Effector CD4-positive, alpha-beta T cell (primary cell): ENCODE results near the gene RIT2.

Experiments used
- DNase-seq: peaks from one replicate; pipeline ENCODE4 v3.0.0-alpha.2; 2020

RIT2 gene

DNA sequence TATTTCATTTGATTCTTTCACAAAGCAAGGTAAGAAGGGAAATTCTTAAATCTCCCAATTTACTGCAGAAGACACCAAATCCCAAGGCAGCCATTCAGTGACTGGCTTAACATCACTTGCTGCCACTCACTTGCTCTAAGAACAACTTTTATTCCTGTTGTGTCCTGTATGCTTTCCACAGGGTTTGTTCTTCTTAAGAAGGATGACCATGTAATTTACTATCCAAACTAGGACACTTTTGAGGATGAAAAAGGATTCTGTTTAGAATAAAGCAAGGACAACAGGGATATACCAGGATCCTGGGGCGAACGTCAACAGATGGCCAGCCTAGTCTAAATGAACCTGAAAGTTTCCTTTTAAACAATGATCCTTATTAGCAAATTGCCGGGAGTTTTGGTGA is 34.8 kb downstream of the RIT2 start:
- DNase-seq: no peak

GRCh38 chr18:43079422-43079821 is 36.1 kb downstream of the RIT2 start:
- no peak for DNase-seq

- DNase-seq: no peak
Observed at GRCh38 chr18:43078478-43079092, 36.9 kb downstream of the RIT2 start.

DNA sequence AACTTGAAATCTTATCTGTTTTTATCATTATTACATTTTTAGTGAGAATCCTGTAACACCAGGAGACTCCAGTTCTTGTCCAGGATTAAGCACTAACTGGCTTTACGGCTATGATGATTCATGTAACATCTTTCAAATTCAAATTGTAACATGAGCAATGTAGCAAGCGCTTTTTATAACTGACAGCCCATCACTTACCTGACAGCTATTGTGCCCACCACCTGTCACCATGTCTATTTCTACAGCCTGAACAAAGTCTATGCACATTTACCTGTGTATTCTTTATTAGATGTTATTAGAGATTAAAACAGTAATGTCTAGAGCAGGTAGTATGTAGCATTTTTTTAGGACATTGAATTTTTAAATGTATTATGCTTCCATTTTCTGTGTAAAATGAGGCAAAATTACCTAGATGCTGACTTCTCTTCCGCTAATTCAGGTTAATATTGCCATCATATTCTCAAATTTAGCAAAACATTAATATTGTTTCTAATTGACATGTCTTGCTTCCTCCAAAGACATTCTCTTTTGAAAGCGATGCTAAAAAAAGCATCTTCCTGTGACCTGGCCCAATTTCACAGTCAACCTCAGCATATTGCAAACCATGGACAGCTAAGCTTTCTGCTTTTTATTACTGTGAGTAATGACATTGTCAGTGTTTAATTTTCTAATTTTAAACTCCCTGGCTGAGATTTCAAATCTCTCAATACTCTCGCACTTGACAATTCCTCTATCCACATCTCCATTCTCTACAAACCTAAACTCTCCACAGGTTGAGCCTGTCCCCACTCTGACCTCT is 37.8 kb downstream of the RIT2 start:
- DNase-seq: no peak

- no peak for DNase-seq
Observed at GRCh38 chr18:43073771-43074170, 41.7 kb downstream of the RIT2 start.

GRCh38 chr18:43068781-43069180 is 46.7 kb downstream of the RIT2 start:
- no peak for DNase-seq

- DNase-seq: no peak
Observed at GRCh38 chr18:43067570-43067969, 47.9 kb downstream of the RIT2 start.

- no peak for DNase-seq
Observed at GRCh38 chr18:43061816-43062215, 53.7 kb downstream of the RIT2 start.

GRCh38 chr18:43061318-43061717 is 54.2 kb downstream of the RIT2 start:
- DNase-seq: no peak

DNA sequence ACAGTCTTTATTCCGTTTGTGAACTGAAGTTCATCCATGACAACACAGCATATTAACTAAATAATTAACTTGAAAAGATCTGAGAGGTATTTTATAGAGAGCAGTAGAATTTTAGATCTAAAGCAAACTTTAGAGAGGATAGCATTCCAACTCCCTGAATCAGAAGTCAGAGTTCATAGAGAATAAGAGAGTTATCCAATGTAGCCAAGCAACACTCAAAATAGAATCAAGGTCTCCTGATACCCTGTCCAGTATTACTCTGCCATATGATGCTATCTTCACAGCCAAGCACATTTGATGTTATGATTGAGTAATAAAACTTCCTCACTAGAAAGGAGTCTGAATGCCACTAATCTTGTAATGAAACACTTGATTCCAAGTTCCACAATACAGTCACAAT is 55.5 kb downstream of the RIT2 start:
- DNase-seq: no peak

GRCh38 chr18:43054815-43055519 is 60.5 kb downstream of the RIT2 start:
- no peak for DNase-seq

GRCh38 chr18:43049021-43049420 is 66.5 kb downstream of the RIT2 start:
- no peak for DNase-seq

GRCh38 chr18:43046322-43046721 is 69.2 kb downstream of the RIT2 start:
- DNase-seq: no peak

DNA sequence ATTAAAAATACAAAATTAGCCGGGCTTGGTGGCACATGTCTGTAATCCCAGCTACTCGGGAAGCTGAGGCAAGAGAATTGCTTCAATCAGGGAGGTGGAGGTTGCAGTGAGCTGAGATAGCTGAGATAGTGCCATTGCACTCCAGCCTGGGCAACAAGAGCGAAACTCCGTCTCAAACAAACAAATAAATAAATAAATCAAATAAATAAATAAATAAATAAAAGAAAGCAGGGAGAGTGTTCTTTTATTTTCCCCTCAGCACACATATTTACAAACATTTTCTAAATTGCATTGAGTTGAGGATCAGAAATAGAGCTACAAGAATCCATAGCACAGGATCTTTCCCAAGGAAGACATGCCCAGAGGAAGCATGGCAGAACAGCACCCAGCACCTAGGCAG is 71.9 kb downstream of the RIT2 start:
- DNase-seq: no peak

DNA sequence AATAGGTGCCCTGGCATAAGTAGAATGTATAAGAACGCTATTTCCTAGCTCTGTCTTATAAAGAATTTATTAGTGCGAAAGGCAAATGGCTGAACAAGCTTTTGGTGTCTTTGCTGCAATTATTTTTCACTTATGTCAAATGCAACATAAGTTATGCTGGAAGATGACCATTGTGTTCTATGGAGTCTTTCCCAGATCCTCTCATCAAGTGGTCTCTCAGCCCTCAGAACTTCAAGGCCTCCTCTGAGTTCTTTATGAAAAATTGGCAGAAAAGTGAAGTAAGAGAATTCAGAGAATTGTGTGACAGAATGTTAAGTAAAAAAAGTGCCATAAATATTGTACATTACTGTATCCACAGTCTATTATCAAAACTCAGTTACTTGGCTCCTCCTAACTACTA is 75.2 kb downstream of the RIT2 start:
- no peak for DNase-seq

DNA sequence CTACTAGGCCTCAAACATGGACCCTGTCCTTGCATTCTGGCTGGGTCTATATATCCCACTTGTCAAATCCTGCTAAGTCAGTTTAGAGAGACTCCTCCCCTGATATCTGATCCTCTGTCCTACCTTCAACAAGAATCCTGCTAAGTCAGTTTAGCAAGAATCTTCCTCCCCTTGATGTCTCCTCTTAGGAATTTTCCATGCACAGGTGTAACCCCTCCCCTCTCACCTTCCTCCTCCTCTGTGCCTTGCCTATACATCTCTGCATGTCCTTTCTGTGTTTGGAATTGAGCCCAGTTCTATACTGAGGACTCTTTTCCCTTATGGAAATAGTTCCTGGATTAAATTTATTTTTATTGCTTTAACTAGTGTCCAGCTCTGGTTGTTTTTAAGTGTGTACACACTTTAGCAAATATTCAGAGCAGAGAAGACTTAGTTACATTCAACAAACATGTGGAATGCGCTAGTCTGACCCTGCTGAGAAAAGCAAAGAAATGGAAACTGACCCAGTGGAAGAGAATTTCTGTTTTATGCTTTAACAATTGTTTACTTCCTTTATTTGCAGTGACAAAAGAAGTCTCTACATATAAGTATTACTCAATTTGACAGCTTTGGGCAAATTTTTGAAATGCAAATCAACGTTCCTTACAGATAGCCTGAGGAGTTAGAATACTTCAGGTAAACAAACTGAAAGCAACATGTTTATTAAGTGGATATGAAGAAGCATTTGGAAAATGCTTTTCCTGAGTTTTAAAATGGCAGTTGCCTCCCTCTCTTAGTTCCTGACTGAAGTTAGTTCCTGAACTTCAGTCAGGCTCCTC is 80.6 kb downstream of the RIT2 start:
- no peak for DNase-seq

DNA sequence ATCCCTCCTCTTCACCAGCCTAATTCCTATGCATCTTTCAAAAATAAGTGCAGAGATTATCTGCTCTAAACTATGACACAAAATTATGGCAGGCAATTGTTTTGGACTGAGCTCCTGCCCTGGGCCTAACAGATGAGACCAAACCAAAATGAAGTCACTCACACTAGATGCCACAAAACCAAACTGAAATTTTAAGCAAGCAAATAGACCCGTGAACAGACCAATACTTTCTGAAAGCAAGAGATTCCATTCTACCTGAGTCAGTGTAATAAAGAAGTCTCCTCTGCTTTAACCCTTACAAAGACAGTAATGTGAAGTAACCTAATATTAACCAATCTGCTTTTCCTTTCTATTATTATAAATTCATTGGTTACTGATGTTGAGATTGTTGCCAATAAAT is 84.3 kb downstream of the RIT2 start:
- DNase-seq: no peak

- DNase-seq: no peak
Observed at GRCh38 chr18:43029414-43029813, 86.1 kb downstream of the RIT2 start.

- DNase-seq: no peak
Observed at GRCh38 chr18:43022874-43023273, 92.6 kb downstream of the RIT2 start.

DNA sequence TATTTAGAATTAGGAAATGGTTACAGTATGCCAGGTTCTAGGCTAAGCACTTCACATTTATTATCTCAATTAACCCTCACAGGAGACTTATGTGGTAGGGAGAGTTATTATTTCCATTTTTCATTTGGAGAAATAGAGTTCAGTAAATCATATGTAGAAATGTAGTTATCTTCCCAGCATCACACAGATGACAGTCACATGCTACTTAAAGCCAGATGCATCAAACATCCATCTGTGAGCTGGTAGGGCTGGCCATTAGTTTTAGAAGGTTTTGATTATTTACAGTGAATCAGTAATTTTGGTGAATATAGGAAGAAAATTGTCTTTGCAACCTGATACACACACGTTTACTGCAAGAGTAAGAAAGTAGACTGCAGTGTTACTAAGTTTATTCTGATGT is 97.9 kb downstream of the RIT2 start:
- no peak for DNase-seq

GRCh38 chr18:43013486-43013885 is 102.0 kb downstream of the RIT2 start:
- DNase-seq: no peak

DNA sequence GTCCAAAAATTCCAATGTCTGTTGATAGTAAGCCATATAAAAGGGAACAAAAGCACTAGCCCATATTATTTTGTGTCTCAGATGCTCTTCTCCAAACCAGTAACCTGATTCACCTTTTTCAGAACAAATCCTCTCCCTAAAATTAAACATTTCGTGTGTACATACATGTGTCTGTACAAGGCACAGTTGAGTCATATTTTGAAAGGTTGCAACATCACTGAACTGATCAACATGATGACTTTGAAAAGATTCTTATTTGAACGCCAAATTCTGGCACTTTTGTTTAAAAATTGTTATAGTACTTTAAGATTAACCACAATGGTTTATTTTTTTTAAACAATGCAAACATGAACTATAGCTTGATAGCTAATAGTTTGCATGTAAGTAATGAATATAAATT is 102.5 kb downstream of the RIT2 start:
- no peak for DNase-seq

DNA sequence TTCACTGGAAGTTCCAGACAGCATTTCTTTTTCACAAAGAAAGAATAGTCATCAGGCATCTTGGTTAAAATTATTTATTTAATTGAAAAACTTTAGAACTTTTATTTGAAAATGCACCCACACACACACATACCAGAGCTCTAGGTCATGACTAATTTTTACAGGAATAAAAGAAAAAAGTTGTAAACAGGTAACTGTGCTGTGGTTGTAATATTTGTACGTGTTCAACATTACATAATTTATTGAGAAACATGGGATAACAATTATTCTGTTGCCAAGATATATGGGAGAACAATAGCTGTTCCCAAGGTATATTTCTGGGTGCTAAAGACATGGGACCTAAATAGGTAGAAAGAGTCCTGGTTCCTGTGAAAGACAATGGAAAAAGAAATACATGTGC is 104.9 kb downstream of the RIT2 start:
- DNase-seq: no peak
